Immature natural killer cell (primary cell): ENCODE results near the gene GLRX3. TPM values are rescaled to one million over a fixed set of nuclear protein-coding genes. Genes with fewer than 3 reads are reported as not detected.
"Not testable (repeated sequence)": the region's sequence is repeated elsewhere in the genome, so short reads cannot be mapped to it uniquely, and the experiment has no call there.

Experiments
- DNase-seq, 3 donors: peaks; one replicate each; pipeline ENCODE4 v3.0.0; 2022; ENCODE audit warnings: mixed read lengths in 1 of 3
- H3K27ac Mint-ChIP-seq, 6 donors: one replicate each; pipeline ENCODE4 v1.8.0; 2020; ENCODE audit warnings: mixed read lengths in 6 of 6, mild to moderate bottlenecking in 5 of 6, inconsistent platforms in 4 of 6, moderate library complexity in 3 of 6
- H3K27me3 Mint-ChIP-seq, 3 donors: one replicate each; pipeline ENCODE4 v1.8.0; 2020 to 2021; ENCODE audit warnings: low read depth in 3 of 3, mild to moderate bottlenecking in 3 of 3, mixed read lengths in 3 of 3, moderate library complexity in 3 of 3, inconsistent platforms in 1 of 3
- H3K36me3 Mint-ChIP-seq, 3 donors: one replicate each; pipeline ENCODE4 v1.8.0; 2020; ENCODE audit warnings: mixed read lengths in 3 of 3, inconsistent platforms in 2 of 3, mild to moderate bottlenecking in 2 of 3
- H3K4me1 Mint-ChIP-seq, 2 donors: one replicate each; pipeline ENCODE4 v1.8.0; 2020; ENCODE audit warnings: inconsistent platforms in 2 of 2, mild to moderate bottlenecking in 2 of 2, mixed read lengths in 2 of 2, moderate library complexity in 1 of 2
- H3K4me3 Mint-ChIP-seq, 5 donors: one replicate each; pipeline ENCODE4 v1.8.0; 2020; ENCODE audit warnings: mild to moderate bottlenecking in 5 of 5, mixed read lengths in 5 of 5, inconsistent platforms in 3 of 5, moderate library complexity in 3 of 5
- H3K9me3 Mint-ChIP-seq, 6 donors: one replicate each; pipeline ENCODE4 v1.8.0; 2020; ENCODE audit warnings: mild to moderate bottlenecking in 6 of 6, mixed read lengths in 6 of 6, inconsistent platforms in 4 of 6, moderate library complexity in 3 of 6
- polyA plus RNA-seq, 3 donors: library from polyadenylated mRNA; unstranded; fragments of 300-500 nt; fragmentation: Illumina TruSeq; gene quantifications; one replicate each; pipeline ENCODE4 v1.2.3, GENCODE V29; 2021

Gene GLRX3
- polyA plus RNA-seq, result 100 to 1,000 TPM in 1 of 3 donors, 10 to 100 TPM in 2; 83.7 to 139 (median 85.8) TPM

DNA sequence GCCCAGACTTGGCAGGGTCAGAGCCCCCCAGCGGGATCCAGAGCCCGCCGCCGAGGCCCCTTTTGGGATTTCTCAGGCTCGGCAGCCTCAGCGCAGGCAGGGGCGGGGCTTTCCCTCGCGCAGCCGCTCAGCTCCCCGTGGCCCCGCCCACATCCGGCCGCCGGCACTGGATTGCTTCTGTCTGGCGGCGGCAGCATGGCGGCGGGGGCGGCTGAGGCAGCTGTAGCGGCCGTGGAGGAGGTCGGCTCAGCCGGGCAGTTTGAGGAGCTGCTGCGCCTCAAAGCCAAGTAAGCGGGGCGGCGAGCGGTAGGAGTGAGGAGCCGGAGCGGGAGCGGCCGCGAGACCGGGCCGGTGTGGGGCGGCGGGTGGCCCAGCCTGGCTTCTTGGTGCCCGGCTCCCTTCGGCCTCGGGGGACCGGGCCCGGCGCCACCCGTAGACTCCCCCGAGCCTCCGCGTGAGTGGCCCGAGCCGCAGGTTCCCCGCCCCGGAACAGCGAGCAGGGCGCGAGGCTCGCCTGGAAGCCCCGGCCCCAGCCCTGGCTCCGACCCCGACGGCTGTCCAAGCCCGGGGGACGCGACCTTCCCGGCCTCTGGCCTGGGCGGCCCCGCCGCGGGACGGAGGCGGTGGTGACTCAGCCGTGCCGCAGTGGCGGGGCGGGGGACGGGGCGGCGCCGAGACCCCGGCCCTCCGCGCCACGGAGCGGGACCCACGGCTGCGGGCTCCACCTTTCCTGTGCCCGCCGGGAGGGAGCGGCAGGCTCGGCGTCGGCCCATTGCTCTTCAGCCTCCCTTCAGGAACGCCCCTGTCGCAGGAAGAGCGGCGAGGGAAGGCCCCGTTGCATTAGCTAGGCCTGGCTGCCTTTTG, at the start of gene GLRX3:
Gene GLRX3 (plus strand): TSS at position 166 of the 864 bp plus-strand sequence. CDS start 30 bp downstream, at position 196.
- no peaks in the 10 kb centered on the region for H3K36me3 Mint-ChIP-seq
- no peaks in the 10 kb centered on the region for H3K9me3 Mint-ChIP-seq
- H3K4me1 Mint-ChIP-seq, result peaks cover 39 to 47% of the 10 kb centered on the region in 2 donors
- DNase-seq, result peak; percentile 85 to 87 (median 85)
- peak within 1 kb of the TSS; percentile 55 to 92 (median 82) for H3K27ac Mint-ChIP-seq
- peak within 1 kb of the TSS; percentile 85 to 94 (median 88) for H3K4me3 Mint-ChIP-seq
- H3K27me3 Mint-ChIP-seq, result peaks cover 0 to 12% (median 3%) of the 10 kb centered on the region in 3 donors

DNA sequence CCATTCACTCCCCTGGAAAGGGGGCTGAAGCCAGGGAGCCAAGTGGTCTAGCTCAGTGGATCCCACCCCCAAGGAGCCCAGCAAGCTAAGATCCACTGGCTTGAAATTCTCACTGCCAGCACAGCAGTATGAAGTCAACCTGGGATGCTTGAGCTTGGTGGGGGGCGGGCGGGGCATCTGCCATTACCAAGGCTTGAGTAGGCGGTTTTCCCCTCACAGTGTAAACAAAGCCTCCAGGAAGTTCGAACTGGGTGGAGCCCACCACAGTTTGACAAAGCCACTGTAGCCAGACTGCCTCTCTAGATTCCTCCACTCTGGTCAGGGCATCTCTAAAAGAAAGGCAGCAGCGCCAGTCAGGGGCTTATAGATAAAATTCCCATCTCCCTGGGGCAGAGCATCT, 45.6 kb upstream of the GLRX3 start:
- Mint-ChIP-seq H3K36me3 (peaks cover 49 to 74% (median 66%) of the 10 kb centered on the region in 3 donors), H3K4me1 (peaks cover 21 to 26% of the 10 kb centered on the region in 2 donors), H3K9me3 (peaks cover 11 to 47% (median 36%) of the 10 kb centered on the region in 6 donors), H3K4me3 (peak overlapping the region; percentile 11 to 65 (median 39)), H3K27ac (peak overlapping the region in 3 of 6 donors; percentile 21 to 44 (median 24))
- not testable (repeated sequence) for DNase-seq, H3K27me3 Mint-ChIP-seq

- H3K27me3 Mint-ChIP-seq, result peaks cover 0 to 3% (median 0%) of the 10 kb centered on the region in 3 donors
- peaks cover 0 to 15% (median 9%) of the 10 kb centered on the region in 6 donors for H3K9me3 Mint-ChIP-seq
- H3K36me3 Mint-ChIP-seq, result peaks cover 7 to 23% (median 16%) of the 10 kb centered on the region in 3 donors
- H3K4me1 Mint-ChIP-seq, result no peaks in the 10 kb centered on the region
- no peak overlapping the region for H3K4me3 Mint-ChIP-seq
- H3K27ac Mint-ChIP-seq, result no peak overlapping the region
- no peak for DNase-seq
Observed at GRCh38 chr10:130099344-130099743, 36.8 kb upstream of the GLRX3 start.

DNA sequence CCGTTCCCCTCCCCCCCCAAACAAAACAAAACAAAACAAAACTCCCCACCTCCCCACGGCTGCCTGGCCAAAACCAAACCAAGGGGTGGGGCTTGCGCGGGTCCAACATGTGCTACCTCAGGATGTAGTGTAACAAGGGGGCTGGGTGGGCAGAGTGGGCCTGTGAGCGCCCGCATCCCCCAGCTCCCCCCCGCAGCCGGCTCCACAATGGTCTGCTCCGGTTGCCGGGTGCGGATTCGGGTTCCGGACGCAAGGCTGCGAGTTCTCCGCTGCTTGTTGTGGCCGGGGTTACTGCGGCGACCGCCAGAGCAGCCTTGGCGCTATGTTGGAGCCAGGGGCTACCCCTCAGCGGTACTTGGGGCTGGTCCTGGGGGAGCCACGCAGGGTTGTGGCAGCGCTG, 30.5 kb upstream of the GLRX3 start:
- Mint-ChIP-seq H3K9me3 (no peaks in the 10 kb centered on the region), H3K36me3 (peaks cover 0 to 10% (median 4%) of the 10 kb centered on the region in 3 donors), H3K4me3 (no peak overlapping the region), H3K4me1 (peaks cover 20 to 31% of the 10 kb centered on the region in 2 donors), H3K27me3 (peaks cover 0 to 12% (median 4%) of the 10 kb centered on the region in 3 donors), H3K27ac (peak overlapping the region in 1 of 6 donors; percentile 24)
- no peak for DNase-seq

- peaks cover 0 to 10% (median 4%) of the 10 kb centered on the region in 3 donors for H3K36me3 Mint-ChIP-seq
- H3K27ac Mint-ChIP-seq, DNase-seq, H3K4me3 Mint-ChIP-seq, H3K9me3 Mint-ChIP-seq: not testable (repeated sequence)
- peaks cover 36 to 52% of the 10 kb centered on the region in 2 donors for H3K4me1 Mint-ChIP-seq
- peaks cover 0 to 19% (median 4%) of the 10 kb centered on the region in 3 donors for H3K27me3 Mint-ChIP-seq
Observed at GRCh38 chr10:130108146-130108545, 28.0 kb upstream of the GLRX3 start.

GRCh38 chr10:130108934-130109604, 27.1 kb upstream of the GLRX3 start:
- H3K36me3 Mint-ChIP-seq, result peaks cover 0 to 5% (median 4%) of the 10 kb centered on the region in 3 donors
- peak overlapping the region in 3 of 6 donors; percentile 83 to 90 (median 84) for H3K27ac Mint-ChIP-seq
- DNase-seq, result no peak
- peak overlapping the region; percentile 14 to 95 (median 30) for H3K4me3 Mint-ChIP-seq
- H3K9me3 Mint-ChIP-seq, result no peaks in the 10 kb centered on the region
- peaks cover 36 to 53% of the 10 kb centered on the region in 2 donors for H3K4me1 Mint-ChIP-seq
- peaks cover 0 to 19% (median 4%) of the 10 kb centered on the region in 3 donors for H3K27me3 Mint-ChIP-seq

DNA sequence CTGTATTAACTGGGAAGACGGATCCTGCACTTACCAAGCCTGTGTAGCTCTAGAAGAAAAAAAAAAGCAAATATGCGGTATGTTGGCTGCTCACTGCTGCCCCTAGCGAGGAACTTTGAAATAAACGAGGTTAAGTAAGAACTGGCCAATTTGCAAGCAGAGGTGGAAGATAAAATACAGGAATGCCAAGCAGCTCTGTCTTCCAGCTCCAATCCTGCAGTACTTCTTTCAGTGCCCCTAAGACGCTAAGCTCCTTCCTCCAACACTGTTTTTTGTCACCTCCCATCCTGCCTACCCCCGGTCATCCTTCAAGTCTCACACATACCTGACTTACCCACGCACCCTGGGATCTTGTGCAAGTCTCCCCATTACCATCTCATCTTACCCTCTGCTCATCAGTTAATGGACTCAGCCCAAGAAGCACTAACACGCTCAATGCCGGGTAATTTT, 26.4 kb upstream of the GLRX3 start:
- Mint-ChIP-seq H3K4me1 (peaks cover 36 to 53% of the 10 kb centered on the region in 2 donors), H3K4me3 (peak overlapping the region; percentile 95 to 99 (median 95)), H3K36me3 (peaks cover 0 to 5% (median 3%) of the 10 kb centered on the region in 3 donors), H3K9me3 (no peaks in the 10 kb centered on the region), H3K27ac (peak overlapping the region; percentile 90 to 99 (median 97)), H3K27me3 (peaks cover 0 to 19% (median 4%) of the 10 kb centered on the region in 3 donors)
- DNase-seq, result peak; percentile 79 to 82 (median 79)

- DNase-seq, result peak; percentile 99 to 100 (median 100)
- H3K9me3 Mint-ChIP-seq, result no peaks in the 10 kb centered on the region
- H3K27me3 Mint-ChIP-seq, result peaks cover 0 to 19% (median 4%) of the 10 kb centered on the region in 3 donors
- H3K4me3 Mint-ChIP-seq, result peak within 1 kb of the TSS; percentile 95 to 99 (median 95)
- peak within 1 kb of the TSS; percentile 90 to 99 (median 97) for H3K27ac Mint-ChIP-seq
- peaks cover 36 to 53% of the 10 kb centered on the region in 2 donors for H3K4me1 Mint-ChIP-seq
- peaks cover 0 to 7% (median 3%) of the 10 kb centered on the region in 3 donors for H3K36me3 Mint-ChIP-seq
Observed at GRCh38 chr10:130110246-130111112, 25.7 kb upstream of the GLRX3 start, which contains the start of gene C10orf143. C10orf143 (minus strand) TSS chr10:130110830; CDS start chr10:130110772, 58 bp downstream.

DNA sequence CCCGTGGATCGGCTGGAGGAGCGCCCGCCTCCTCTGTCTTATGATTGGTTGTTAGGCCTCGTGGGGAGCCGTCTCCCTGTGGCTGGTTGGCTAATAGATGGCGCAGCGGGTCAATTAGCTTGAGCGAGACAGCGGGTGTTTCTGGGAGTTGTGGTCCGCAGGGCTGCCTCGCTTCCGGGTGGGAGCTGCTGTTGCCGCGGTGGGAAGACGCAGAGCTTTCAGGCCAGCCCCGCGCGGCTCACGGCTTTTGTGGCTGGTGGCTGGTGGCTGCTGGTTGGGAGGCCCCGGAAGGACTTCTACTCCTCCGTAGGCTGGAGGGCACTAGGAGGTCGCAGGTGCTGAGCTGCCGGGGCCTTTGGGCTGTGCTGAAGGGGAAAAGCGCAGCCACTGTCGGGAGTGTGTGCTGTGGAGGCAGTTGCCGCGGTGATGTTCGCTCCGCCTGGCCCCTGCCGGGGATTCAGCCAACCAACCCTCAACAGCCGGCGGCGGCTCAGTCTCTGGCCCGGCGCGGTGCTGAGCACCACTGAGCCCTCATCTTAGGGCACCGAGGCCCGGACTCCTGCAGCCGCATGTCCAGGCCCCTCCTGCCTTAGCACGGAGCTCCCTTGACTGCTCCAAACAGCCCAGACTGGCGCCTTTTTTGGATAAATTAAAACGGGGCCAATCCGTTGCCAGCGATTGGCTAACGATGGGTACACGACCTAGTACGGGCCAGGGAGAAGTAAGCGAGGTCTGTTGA, 24.9 kb upstream of the GLRX3 start:
- Mint-ChIP-seq H3K9me3 (no peaks in the 10 kb centered on the region), H3K4me1 (peaks cover 36 to 53% of the 10 kb centered on the region in 2 donors), H3K27ac (peak overlapping the region; percentile 90 to 99 (median 96)), H3K27me3 (peaks cover 0 to 19% (median 4%) of the 10 kb centered on the region in 3 donors), H3K36me3 (peaks cover 0 to 10% (median 5%) of the 10 kb centered on the region in 3 donors), H3K4me3 (peak overlapping the region; percentile 95 to 99 (median 95))
- peak; percentile 96 for DNase-seq

- H3K4me3 Mint-ChIP-seq, result peak overlapping the region; percentile 95 to 99 (median 95)
Observed at GRCh38 chr10:130111852-130112180, 24.4 kb upstream of the GLRX3 start.

DNA sequence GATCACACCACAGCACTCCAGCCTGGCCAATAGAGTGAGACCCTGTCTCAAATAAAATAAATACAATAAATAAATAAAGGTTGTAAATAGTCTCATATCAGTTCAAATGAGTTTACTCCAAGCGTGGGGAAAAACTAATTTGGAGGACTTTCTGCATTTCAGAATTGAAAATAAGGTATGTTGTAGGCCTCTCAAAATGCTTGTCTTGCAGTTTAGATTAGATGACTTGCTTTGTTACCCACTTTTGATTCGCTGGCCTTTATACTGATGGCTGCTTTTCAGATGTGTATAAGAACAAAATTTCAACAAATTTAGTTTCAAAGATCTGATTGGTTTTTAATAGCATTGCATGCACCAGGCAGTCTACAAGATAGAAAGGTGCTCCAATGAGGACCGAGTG, 23.4 kb upstream of the GLRX3 start:
- H3K4me3 Mint-ChIP-seq, result peak overlapping the region in 1 of 5 donors; percentile 95
- DNase-seq, result no peak
- H3K27me3 Mint-ChIP-seq, result peaks cover 0 to 19% (median 4%) of the 10 kb centered on the region in 3 donors
- H3K27ac Mint-ChIP-seq, result no peak overlapping the region
- peaks cover 0 to 8% (median 5%) of the 10 kb centered on the region in 6 donors for H3K9me3 Mint-ChIP-seq
- peaks cover 35 to 43% of the 10 kb centered on the region in 2 donors for H3K4me1 Mint-ChIP-seq
- peaks cover 0 to 8% (median 4%) of the 10 kb centered on the region in 3 donors for H3K36me3 Mint-ChIP-seq

More at GRCh38 chr10:130111852-130112180, 24.4 kb upstream of the GLRX3 start:
- H3K36me3 Mint-ChIP-seq, result peaks cover 0 to 8% (median 7%) of the 10 kb centered on the region in 3 donors
- no peaks in the 10 kb centered on the region for H3K9me3 Mint-ChIP-seq
- no peak for DNase-seq
- peaks cover 0 to 19% (median 4%) of the 10 kb centered on the region in 3 donors for H3K27me3 Mint-ChIP-seq
- peak overlapping the region; percentile 90 to 99 (median 96) for H3K27ac Mint-ChIP-seq
- peaks cover 36 to 49% of the 10 kb centered on the region in 2 donors for H3K4me1 Mint-ChIP-seq

- peaks cover 0 to 11% (median 4%) of the 10 kb centered on the region in 3 donors for H3K36me3 Mint-ChIP-seq
- H3K27me3 Mint-ChIP-seq, result not testable (repeated sequence)
Observed at GRCh38 chr10:130116942-130117341, 19.2 kb upstream of the GLRX3 start.

More at GRCh38 chr10:130116942-130117341, 19.2 kb upstream of the GLRX3 start:
- H3K4me3 Mint-ChIP-seq, DNase-seq, H3K27ac Mint-ChIP-seq: not testable (repeated sequence)
- H3K4me1 Mint-ChIP-seq, result peaks cover 7 to 12% of the 10 kb centered on the region in 2 donors
- H3K9me3 Mint-ChIP-seq, result peaks cover 0 to 11% (median 7%) of the 10 kb centered on the region in 6 donors
